HepG2 (cell line): ENCODE results near the gene LIME1. TPM values are rescaled to one million over a fixed set of nuclear protein-coding genes. Genes with fewer than 3 reads are reported as not detected.

Experiments
- AGO1 ChIP-seq: fragments of 200-400 bp; formaldehyde crosslinking; IDR thresholded peaks from 2 replicates; pipeline ENCODE4 v1.6.1; 2017; ENCODE audit warnings: mild to moderate bottlenecking, low read depth, low read length, moderate library complexity; ENCODE audit not compliant: poor library complexity, severe bottlenecking
- CBX5 ChIP-seq: sonication (generic); formaldehyde crosslinking; IDR thresholded peaks from 2 replicates; pipeline ENCODE4 v1.4.0; 2020; ENCODE audit warnings: missing genetic modification reagents, borderline replicate concordance
- EP300 ChIP-seq, 3 experiments: sonication (generic) in 1 of 3; formaldehyde crosslinking in 1 of 3; IDR thresholded peaks; 2 replicates each; pipeline versions ENCODE4 v1.5.1 to v1.6.1; 2011 to 2020; ENCODE audit warnings: low read depth in 2 of 3, low read length in 2 of 3, borderline replicate concordance in 1 of 3, improper control_type of control experiment in 1 of 3, mild to moderate bottlenecking in 1 of 3, missing genetic modification reagents in 1 of 3, moderate library complexity in 1 of 3
- GABPB1 ChIP-seq: IDR thresholded peaks from 2 replicates; pipeline ENCODE4 v1.6.1; 2016; ENCODE audit warnings: mild to moderate bottlenecking, missing genetic modification reagents, moderate library complexity, missing compliant biosample characterization
- HNF4A ChIP-seq: sonication (generic); formaldehyde crosslinking; IDR thresholded peaks from 2 replicates; pipeline ENCODE4 v1.4.0; 2020; ENCODE audit warnings: missing genetic modification reagents
- KDM2A ChIP-seq: sonication (generic); formaldehyde crosslinking; IDR thresholded peaks from 2 replicates; pipeline ENCODE4 v1.4.0; 2020; ENCODE audit warnings: low read depth, missing genetic modification reagents, borderline replicate concordance
- RXRA ChIP-seq: sonication (generic); formaldehyde crosslinking; IDR thresholded peaks from 2 replicates; pipeline ENCODE4 v1.5.1; 2020; ENCODE audit warnings: missing genetic modification reagents
- TRIM24 ChIP-seq: sonication (generic); formaldehyde crosslinking; IDR thresholded peaks from 2 replicates; pipeline ENCODE4 v1.8.0; 2022; ENCODE audit warnings: mild to moderate bottlenecking, missing genetic modification reagents
- XRCC5 ChIP-seq: fragments of 200-400 bp; formaldehyde crosslinking; optimal IDR thresholded peaks from 2 replicates; pipeline ENCODE3; 2017; ENCODE audit warnings: mild to moderate bottlenecking, low read length
- ZC3H4 ChIP-seq: sonication (generic); formaldehyde crosslinking; IDR thresholded peaks from 2 replicates; pipeline ENCODE4 v1.4.0; 2020; ENCODE audit warnings: missing genetic modification reagents, borderline replicate concordance
- ZFP91 ChIP-seq: sonication (generic); formaldehyde crosslinking; IDR thresholded peaks from 2 replicates; pipeline ENCODE4 v1.9.0; 2022; ENCODE audit warnings: missing genetic modification reagents, mild to moderate bottlenecking, borderline replicate concordance
- ZNF234 ChIP-seq: sonication (generic); formaldehyde crosslinking; conservative IDR thresholded peaks from 2 replicates; pipeline ENCODE4 v1.5.1; 2020; ENCODE audit warnings: mild to moderate bottlenecking, missing genetic modification reagents
- ZNF768 ChIP-seq: sonication (generic); formaldehyde crosslinking; IDR thresholded peaks from 2 replicates; pipeline ENCODE4 v1.4.0; 2020; ENCODE audit warnings: missing genetic modification reagents
- ZNF772 ChIP-seq: sonication (generic); formaldehyde crosslinking; IDR thresholded peaks from 2 replicates; pipeline ENCODE4 v1.5.0; 2020; ENCODE audit warnings: mild to moderate bottlenecking, missing genetic modification reagents
- polyA plus RNA-seq, 8 experiments: library from polyadenylated mRNA; depleted of rRNA in 3 of 8; stranded (reverse) in 7 of 8; unstranded in 1 of 8; fragments of >200 nt; fragmentation: Illumina TruSeq in 4 of 8; extraction: Trizol in 4 of 8; gene quantifications; 2 replicates each; pipeline versions ENCODE4 v1.2.1 to v1.2.3, GENCODE V29; 2011 to 2016; ENCODE audit warnings: low read depth in 4 of 8, missing spikeins in 1 of 8, mixed read lengths in 1 of 8; ENCODE audit not compliant: insufficient read depth in 1 of 8
- total RNA-seq, 5 experiments: library from RNA; depleted of rRNA; stranded (reverse); fragments of >200 nt; fragmentation: Illumina TruSeq; extraction: Trizol; gene quantifications; 2 replicates each; pipeline ENCODE4 v1.2.3, GENCODE V29; 2016; ENCODE audit warnings: low read depth in 1 of 5

The LIME1 gene
- total and polyA plus RNA-seq, 2 of the 13 experiments (the other 11 are each of a cell fraction or from before 2014, with no cell fraction given) = 13.0 to 61.5 TPM

- TF ChIP-seq ZFP91 (peak; percentile 62; the same call in 1 of the 2 replicates), ZNF768 (CRISPR knock-in tag) (peak; percentile 25; the same call in 1 of the 2 replicates), HNF4A (CRISPR knock-in tag) (no peak), ZNF234 (0 out of 2 replicates have a peak, but pooled peaks have one; percentile 46), TRIM24 (CRISPR knock-in tag) (no peak), AGO1 (peak; percentile 97), ZNF772 (CRISPR knock-in tag) (0 out of 2 replicates have a peak, but pooled peaks have one; percentile 31), RXRA (peak; percentile 44; the same call in 1 of the 2 replicates), ZC3H4 (CRISPR knock-in tag) (0 out of 2 replicates have a peak, but pooled peaks have one; percentile 1), EP300 (IDR thresholded peaks at IDR 0.05; ENCODE audit: low read depth in 2 of 2, low read length in 2 of 2) (no peak), EP300 (CRISPR knock-in tag; IDR thresholded peaks at IDR 0.05; ENCODE audit: borderline replicate concordance) (peak; percentile 44; the same call in 1 of the 2 replicates), GABPB1 (CRISPR knock-in tag) (peak; percentile 13; the same call in 1 of the 2 replicates), XRCC5 (peak; percentile 23), CBX5 (CRISPR knock-in tag) (peak; percentile 59; the same call in 1 of the 2 replicates), KDM2A (CRISPR knock-in tag) (peak; percentile 73; the same call in 1 of the 2 replicates)
These were observed 43.9 kb upstream of the LIME1 start (continued) for GRCh38 chr20:63692436-63693082.
